Tibial nerve (tissue), 4 donors: ENCODE data around the gene TOR4A. TPM values are rescaled to one million over a fixed set of nuclear protein-coding genes. Genes with fewer than 3 reads are reported as not detected.

Experiments used
- DNase-seq, 2 donors: peaks; one replicate each; pipeline ENCODE4 v3.0.0-alpha.2; 2019; ENCODE audit warnings: low spot score in 2 of 2
- H3K27ac ChIP-seq, 4 donors: fragments of 200-600 bp; sonication (generic) in 3 of 4; one replicate each; pipeline ENCODE4 v1.5.1; 2017 to 2019; ENCODE audit warnings: mild to moderate bottlenecking in 1 of 4
- H3K27me3 ChIP-seq, 2 donors: fragments of 200-600 bp; sonication (generic) in 1 of 2; one replicate each; pipeline versions ENCODE4 v1.5.1 to v1.6.0; 2017 to 2019
- H3K36me3 ChIP-seq, 3 donors: fragments of 200-600 bp; sonication (generic); one replicate each; pipeline ENCODE4 v1.5.1; 2018 to 2019
- H3K4me1 ChIP-seq, 4 donors: fragments of 200-600 bp; sonication (generic) in 3 of 4; one replicate each; pipeline ENCODE4 v1.5.1; 2017 to 2019
- H3K4me3 ChIP-seq, 4 donors: fragments of 200-600 bp; sonication (generic) in 3 of 4; one replicate each; pipeline ENCODE4 v1.5.1; 2017 to 2019; ENCODE audit warnings: mild to moderate bottlenecking in 1 of 4, moderate library complexity in 1 of 4
- H3K9me3 ChIP-seq, 4 donors: fragments of 200-600 bp; sonication (generic) in 3 of 4; one replicate each; pipeline ENCODE4 v1.5.1; 2017 to 2019
- EP300 ChIP-seq, 2 donors: sonication (generic); formaldehyde crosslinking; IDR thresholded peaks; one replicate each; pipeline ENCODE4 v1.6.1; 2017; ENCODE audit warnings: antibody characterized with exemption in 2 of 2, mild to moderate bottlenecking in 1 of 2
- POLR2A ChIP-seq, 2 donors: fragments of 450-650 bp; IDR thresholded peaks; one replicate each; pipeline ENCODE4 v1.6.1; 2017; ENCODE audit warnings: antibody characterized with exemption in 2 of 2, mild to moderate bottlenecking in 2 of 2, moderate library complexity in 2 of 2
- WGBS, 2 donors: methylation state at CpG; one replicate each; pipeline ENCODE4 v1.1.5; 2018; 5-methylcytosine and 5-hydroxymethylcytosine counted together
- total RNA-seq, 4 donors: library from RNA; depleted of rRNA; stranded (reverse); fragments of >200 nt; gene quantifications; one replicate each; pipeline ENCODE4 v1.1.0, GENCODE V29; 2016
- TF ChIP-seq, protein P1 (sequence below), 5 experiments: fragments of 200-600 bp in 3 of 5; fragments of 450-650 bp in 2 of 5; sonication (generic) in 3 of 5; IDR thresholded peaks; one replicate each; pipeline ENCODE4 v1.5.1; 2016 to 2019; ENCODE audit warnings: antibody characterized with exemption in 5 of 5, mild to moderate bottlenecking in 3 of 5, moderate library complexity in 2 of 5

Gene TOR4A
- total RNA-seq, 4 donors from 2014 or later, result 3.3 to 11.4 (median 4.3) TPM

GRCh38 chr9:137330689-137331088 is 53.2 kb downstream of the TOR4A start:
- Histone ChIP-seq H3K36me3 (peaks cover 0 to 23% (median 0%) of the 10 kb centered on the region in 3 donors), H3K27ac (no peak overlapping the region), H3K4me3 (no peak overlapping the region), H3K9me3 (no peaks in the 10 kb centered on the region), H3K27me3 (no peaks in the 10 kb centered on the region), H3K4me1 (no peaks in the 10 kb centered on the region)
- TF ChIP-seq EP300 (IDR thresholded peaks at IDR 0.05) (no peak), POLR2A (IDR thresholded peaks at IDR 0.05) (no peak)
- TF ChIP-seq, protein P1, sequence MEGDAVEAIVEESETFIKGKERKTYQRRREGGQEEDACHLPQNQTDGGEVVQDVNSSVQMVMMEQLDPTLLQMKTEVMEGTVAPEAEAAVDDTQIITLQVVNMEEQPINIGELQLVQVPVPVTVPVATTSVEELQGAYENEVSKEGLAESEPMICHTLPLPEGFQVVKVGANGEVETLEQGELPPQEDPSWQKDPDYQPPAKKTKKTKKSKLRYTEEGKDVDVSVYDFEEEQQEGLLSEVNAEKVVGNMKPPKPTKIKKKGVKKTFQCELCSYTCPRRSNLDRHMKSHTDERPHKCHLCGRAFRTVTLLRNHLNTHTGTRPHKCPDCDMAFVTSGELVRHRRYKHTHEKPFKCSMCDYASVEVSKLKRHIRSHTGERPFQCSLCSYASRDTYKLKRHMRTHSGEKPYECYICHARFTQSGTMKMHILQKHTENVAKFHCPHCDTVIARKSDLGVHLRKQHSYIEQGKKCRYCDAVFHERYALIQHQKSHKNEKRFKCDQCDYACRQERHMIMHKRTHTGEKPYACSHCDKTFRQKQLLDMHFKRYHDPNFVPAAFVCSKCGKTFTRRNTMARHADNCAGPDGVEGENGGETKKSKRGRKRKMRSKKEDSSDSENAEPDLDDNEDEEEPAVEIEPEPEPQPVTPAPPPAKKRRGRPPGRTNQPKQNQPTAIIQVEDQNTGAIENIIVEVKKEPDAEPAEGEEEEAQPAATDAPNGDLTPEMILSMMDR (IDR thresholded peaks at IDR 0.05), result no peak
- no peak for DNase-seq
- WGBS, 2 donors, result 78 to 82% methylated on average over 6 of the region's 6 CpGs

GRCh38 chr9:137331929-137332328 is 54.4 kb downstream of the TOR4A start:
- Histone ChIP-seq H3K27me3 (no peaks in the 10 kb centered on the region), H3K9me3 (peaks cover 0 to 9% (median 4%) of the 10 kb centered on the region in 4 donors), H3K36me3 (peaks cover 0 to 34% (median 0%) of the 10 kb centered on the region in 3 donors), H3K27ac (no peak overlapping the region), H3K4me3 (no peak overlapping the region), H3K4me1 (no peaks in the 10 kb centered on the region)
- 95% methylated on average over 9 of the region's 9 CpGs for WGBS, 2 donors
- DNase-seq, result no peak
- TF ChIP-seq, protein P1 (IDR thresholded peaks at IDR 0.05), result no peak
- TF ChIP-seq POLR2A (IDR thresholded peaks at IDR 0.05) (no peak), EP300 (IDR thresholded peaks at IDR 0.05) (no peak)

Other genes starting within 250 kb of the TOR4A start
- 100 to 1,000 TPM; 136 to 291 (median 196) TPM for gene ABCA2, start 249.5 kb upstream of the TOR4A start, total RNA-seq
- gene FUT7, start 245.6 kb upstream of the TOR4A start, total RNA-seq, result under 1 TPM in 1 of 4 donors, not detected in 3; 0.60 TPM
- 100 to 1,000 TPM in 3 of 4 donors, 10 to 100 TPM in 1; 80.6 to 269 (median 182) TPM for gene NPDC1, start 231.5 kb upstream of the TOR4A start, total RNA-seq
- 10 to 100 TPM in 3 of 4 donors, 1 to 10 TPM in 1; 7.0 to 21.0 (median 18.1) TPM for gene ENTPD2, start 223.7 kb upstream of the TOR4A start, total RNA-seq
- gene SAPCD2, start 207.2 kb upstream of the TOR4A start, total RNA-seq, result under 1 TPM in 2 of 4 donors, not detected in 2; 0.22 to 0.90 TPM
- 10 to 100 TPM in 2 of 4 donors, 1 to 10 TPM in 2; 8.1 to 20.7 (median 12.3) TPM for gene UAP1L1, start 200.2 kb upstream of the TOR4A start, total RNA-seq
- 10 to 100 TPM; 47.3 to 58.1 (median 52.1) TPM for gene MAN1B1, start 190.7 kb upstream of the TOR4A start, total RNA-seq
- 100 to 1,000 TPM in 3 of 4 donors, 10 to 100 TPM in 1; 74.7 to 272 (median 145) TPM for gene DPP7, start 163.0 kb upstream of the TOR4A start, total RNA-seq
- under 1 TPM in 1 of 4 donors, not detected in 3; 0.21 TPM for gene GRIN1, start 138.6 kb upstream of the TOR4A start, total RNA-seq
- not detected for gene LRRC26, start 107.7 kb upstream of the TOR4A start, total RNA-seq
- not detected for gene TMEM210, start 105.7 kb upstream of the TOR4A start, total RNA-seq
- 10 to 100 TPM; 41.6 to 73.0 (median 58.9) TPM for gene ANAPC2, start 89.2 kb upstream of the TOR4A start, total RNA-seq
- gene SSNA1, start 89.0 kb upstream of the TOR4A start, total RNA-seq, result 10 to 100 TPM; 37.3 to 73.9 (median 53.5) TPM
- 10 to 100 TPM in 1 of 4 donors, 1 to 10 TPM in 3; 6.8 to 12.3 (median 8.9) TPM for gene TPRN, start 77.0 kb upstream of the TOR4A start, total RNA-seq
- gene TMEM203, start 72.1 kb upstream of the TOR4A start, total RNA-seq, result 10 to 100 TPM; 23.1 to 47.9 (median 30.0) TPM
- gene NDOR1, start 72.0 kb upstream of the TOR4A start, total RNA-seq, result 10 to 100 TPM in 3 of 4 donors, 1 to 10 TPM in 1; 9.4 to 20.1 (median 14.3) TPM
- gene RNF208, start 55.5 kb upstream of the TOR4A start, total RNA-seq, result 1 to 10 TPM in 3 of 4 donors, under 1 TPM in 1; 0.63 to 8.1 (median 1.5) TPM
- gene CYSRT1, start 52.6 kb upstream of the TOR4A start, total RNA-seq, result not detected
- not detected for gene RNF224, start 50.2 kb upstream of the TOR4A start, total RNA-seq
- not detected for gene SLC34A3, start 46.8 kb upstream of the TOR4A start, total RNA-seq
- 100 to 1,000 TPM; 102 to 190 (median 161) TPM for gene TUBB4B, start 36.4 kb upstream of the TOR4A start, total RNA-seq
- gene STPG3, start 26.4 kb upstream of the TOR4A start, total RNA-seq, result not detected
- 10 to 100 TPM; 29.7 to 52.0 (median 38.7) TPM for gene NELFB, start 22.4 kb upstream of the TOR4A start, total RNA-seq
- 10 to 100 TPM in 1 of 4 donors, 1 to 10 TPM in 3; 3.1 to 13.5 (median 3.9) TPM for gene NRARP, start 24.5 kb downstream of the TOR4A start, total RNA-seq
- gene EXD3, start 145.4 kb downstream of the TOR4A start, total RNA-seq, result 10 to 100 TPM; 27.6 to 99.9 (median 55.2) TPM
- 10 to 100 TPM in 2 of 4 donors, 1 to 10 TPM in 2; 6.3 to 11.4 (median 10.1) TPM for gene NOXA1, start 145.7 kb downstream of the TOR4A start, total RNA-seq
- not detected for gene ENTPD8, start 163.6 kb downstream of the TOR4A start, total RNA-seq
- gene NSMF, start 181.6 kb downstream of the TOR4A start, total RNA-seq, result 100 to 1,000 TPM; 219 to 297 (median 270) TPM